IMR-90 (cell line): Measurements from ENCODE around the gene ERC2. TPM values are rescaled to one million over a fixed set of nuclear protein-coding genes. Genes with fewer than 3 reads are reported as not detected.

Source experiments
- ATAC-seq: fragments of 200-7000 bp; cut with Tn5 transposase; 2 replicates; pipeline ENCODE4 v1.9.1; 2020; ENCODE audit warnings: low read depth, mild to moderate bottlenecking, moderate library complexity
- BruUV-seq: library from RNA; stranded (reverse); fragments of 400-500 nt; replicated peaks from 2 replicates; lab custom pipeline; 2021; lab: Mats Ljungman, UMichigan
- CTCF ChIA-PET: fragments of 300-600 bp; formaldehyde crosslinking; extraction: SDS; loops from one replicate; lab custom pipeline; 2021; ENCODE audit warnings: antibody characterized with exemption; lab: Yijun Ruan, JAX
- POLR2A ChIA-PET: fragments of 300-600 bp; sonication (Branson Sonifier 250); formaldehyde crosslinking; loops from one replicate; lab custom pipeline; 2022; ENCODE audit warnings: antibody characterized with exemption; ENCODE audit not compliant: unreplicated experiment; lab: Charles Lee
- DNase-seq: peaks from one replicate; pipeline ENCODE4 v3.0.0; 2013
- H2AFZ ChIP-seq: replicated peaks from 2 replicates; pipeline ENCODE3; 2013; ENCODE audit warnings: low read length, mild to moderate bottlenecking; ENCODE audit not compliant: poor library complexity
- H2AK5ac ChIP-seq: 2 replicates; pipeline ENCODE4 v1.6.1; 2013; ENCODE audit warnings: low read depth, low read length, inconsistent platforms
- H2AK9ac ChIP-seq: replicated peaks from 2 replicates; pipeline ENCODE3; 2013; ENCODE audit warnings: mild to moderate bottlenecking, low read depth, low read length, moderate library complexity; ENCODE audit not compliant: poor library complexity
- H2BK120ac ChIP-seq: 2 replicates; pipeline ENCODE4 v1.6.1; 2013; ENCODE audit warnings: low read depth, low read length, inconsistent platforms
- H2BK15ac ChIP-seq: 3 replicates; pipeline ENCODE4 v1.6.1; 2013; ENCODE audit warnings: low read depth, low read length, inconsistent platforms
- H2BK20ac ChIP-seq: 2 replicates; pipeline ENCODE4 v1.6.1; 2013; ENCODE audit warnings: low read depth, mild to moderate bottlenecking, inconsistent platforms, low read length, moderate library complexity
- H2BK5ac ChIP-seq: 2 replicates; pipeline ENCODE4 v1.6.1; 2013; ENCODE audit warnings: mild to moderate bottlenecking, low read depth, low read length, inconsistent platforms; ENCODE audit not compliant: poor library complexity, severe bottlenecking
- H3K14ac ChIP-seq: replicated peaks from 2 replicates; pipeline ENCODE4 v1.6.1; 2013; ENCODE audit warnings: low read depth, low read length, inconsistent platforms
- H3K18ac ChIP-seq: 2 replicates; pipeline ENCODE4 v1.6.1; 2013; ENCODE audit warnings: low read depth, low read length, control low read depth
- H3K23ac ChIP-seq: 2 replicates; pipeline ENCODE4 v1.6.1; 2013; ENCODE audit warnings: low read depth, low read length, inconsistent platforms
- H3K27ac ChIP-seq: 2 replicates; pipeline ENCODE4 v1.5.1; 2013; ENCODE audit warnings: mild to moderate bottlenecking, control low read depth, low read length; ENCODE audit not compliant: insufficient read depth
- H3K27me3 ChIP-seq: 2 replicates; pipeline ENCODE4 v1.6.1; 2013; ENCODE audit warnings: low read length; ENCODE audit not compliant: control insufficient read depth, insufficient read depth
- H3K36me3 ChIP-seq: 2 replicates; pipeline ENCODE4 v1.6.1; 2013; ENCODE audit warnings: low read length, mixed read lengths; ENCODE audit not compliant: control insufficient read depth, insufficient read depth
- H3K4ac ChIP-seq: 2 replicates; pipeline ENCODE4 v1.6.1; 2013; ENCODE audit warnings: low read depth, low read length, inconsistent platforms
- H3K4me1 ChIP-seq: 2 replicates; pipeline ENCODE4 v1.6.1; 2013; ENCODE audit warnings: low read length, mixed read lengths; ENCODE audit not compliant: control insufficient read depth, insufficient read depth
- H3K4me2 ChIP-seq: 2 replicates; pipeline ENCODE4 v1.6.1; 2013; ENCODE audit warnings: low read depth, mild to moderate bottlenecking, control low read depth, low read length, moderate library complexity
- H3K4me3 ChIP-seq: 2 replicates; pipeline ENCODE4 v1.5.1; 2013; ENCODE audit warnings: low read depth, mild to moderate bottlenecking, control low read depth, low read length, moderate library complexity; ENCODE audit not compliant: insufficient read depth
- H3K56ac ChIP-seq: 2 replicates; pipeline ENCODE4 v1.6.1; 2013; ENCODE audit warnings: low read length, inconsistent platforms; ENCODE audit not compliant: insufficient read depth; ENCODE audit errors: extremely low read depth
- H3K79me1 ChIP-seq, 2 experiments: 2 replicates each; pipeline ENCODE4 v1.6.1; 2013; ENCODE audit warnings: low read length in 2 of 2, inconsistent platforms in 1 of 2, low read depth in 1 of 2
- H3K9ac ChIP-seq: 2 replicates; pipeline ENCODE4 v1.6.1; 2013; ENCODE audit warnings: low read depth, low read length, control low read depth
- H3K9me1 ChIP-seq: 2 replicates; pipeline ENCODE4 v1.6.1; 2013; ENCODE audit warnings: low read length, inconsistent platforms; ENCODE audit not compliant: insufficient read depth
- H3K9me3 ChIP-seq: 2 replicates; pipeline ENCODE4 v1.6.1; 2013; ENCODE audit warnings: low read length; ENCODE audit not compliant: control insufficient read depth, insufficient read depth
- H4K20me1 ChIP-seq: 2 replicates; pipeline ENCODE4 v1.6.1; 2013; ENCODE audit warnings: low read length, inconsistent platforms; ENCODE audit not compliant: insufficient read depth
- H4K5ac ChIP-seq: 2 replicates; pipeline ENCODE4 v1.6.1; 2013; ENCODE audit warnings: mild to moderate bottlenecking, low read depth, low read length, control low read depth
- H4K8ac ChIP-seq, 2 experiments: 2 replicates each; pipeline ENCODE4 v1.6.1; 2013; ENCODE audit warnings: low read depth in 2 of 2, low read length in 2 of 2, control low read depth in 1 of 2, inconsistent platforms in 1 of 2
- H4K91ac ChIP-seq: 2 replicates; pipeline ENCODE4 v1.6.1; 2013; ENCODE audit warnings: low read depth, low read length, inconsistent platforms; ENCODE audit not compliant: insufficient read depth
- BHLHE40 ChIP-seq: fragments of 150-350 bp; IDR thresholded peaks from 2 replicates; pipeline ENCODE4 v1.6.1; 2016; ENCODE audit warnings: mild to moderate bottlenecking, low read depth, low read length
- CEBPB ChIP-seq: IDR thresholded peaks from 2 replicates; pipeline ENCODE4 v1.6.1; 2012; ENCODE audit warnings: low read depth, low read length, improper control_type of control experiment
- CHD1 ChIP-seq: IDR thresholded peaks from 2 replicates; pipeline ENCODE4 v1.6.1; 2012; ENCODE audit warnings: low read depth, low read length, improper control_type of control experiment
- CTCF ChIP-seq: conservative IDR thresholded peaks from 2 replicates; pipeline ENCODE4 v1.5.1; 2012; ENCODE audit warnings: mild to moderate bottlenecking, low read depth, low read length, improper control_type of control experiment
- ELK1 ChIP-seq: fragments of 150-350 bp; IDR thresholded peaks from 2 replicates; pipeline ENCODE4 v1.6.1; 2016; ENCODE audit warnings: low read depth, mild to moderate bottlenecking, low read length, moderate library complexity, borderline replicate concordance
- FOS ChIP-seq: fragments of 150-350 bp; IDR thresholded peaks from 2 replicates; pipeline ENCODE4 v1.6.1; 2016; ENCODE audit warnings: low read depth, low read length
- MAFK ChIP-seq: IDR thresholded peaks from 2 replicates; pipeline ENCODE4 v1.6.1; 2012; ENCODE audit warnings: low read depth, low read length, improper control_type of control experiment
- MAZ ChIP-seq: IDR thresholded peaks from 2 replicates; pipeline ENCODE4 v1.6.1; 2012; ENCODE audit warnings: low read depth, mild to moderate bottlenecking, low read length, improper control_type of control experiment, moderate library complexity, borderline replicate concordance
- MXI1 ChIP-seq: IDR thresholded peaks from 2 replicates; pipeline ENCODE4 v1.6.1; 2012; ENCODE audit warnings: low read depth, mild to moderate bottlenecking, low read length, moderate library complexity, borderline replicate concordance
- NFE2L2 ChIP-seq: fragments of 150-350 bp; IDR thresholded peaks from 2 replicates; pipeline ENCODE4 v1.6.1; 2016; ENCODE audit warnings: low read depth, mild to moderate bottlenecking, low read length
- POLR2A ChIP-seq: IDR thresholded peaks from 2 replicates; pipeline ENCODE4 v1.6.1; 2012; ENCODE audit warnings: mild to moderate bottlenecking, low read depth, low read length
- RAD21 ChIP-seq: IDR thresholded peaks from 2 replicates; pipeline ENCODE4 v1.6.1; 2012; ENCODE audit warnings: low read length, improper control_type of control experiment
- RCOR1 ChIP-seq: IDR thresholded peaks from 2 replicates; pipeline ENCODE4 v1.6.1; 2012; ENCODE audit warnings: mild to moderate bottlenecking, low read length, improper control_type of control experiment; ENCODE audit not compliant: insufficient replicate concordance
- RFX5 ChIP-seq: IDR thresholded peaks from 2 replicates; pipeline ENCODE4 v1.8.0; 2012; ENCODE audit warnings: low read depth, mild to moderate bottlenecking, low read length, moderate library complexity
- SMC3 ChIP-seq: fragments of 150-350 bp; IDR thresholded peaks from 2 replicates; pipeline ENCODE4 v1.6.1; 2016; ENCODE audit warnings: low read depth, mild to moderate bottlenecking, antibody characterized with exemption, low read length, moderate library complexity
- USF2 ChIP-seq: fragments of 150-350 bp; IDR thresholded peaks from 2 replicates; pipeline ENCODE4 v1.6.1; 2017; ENCODE audit warnings: mild to moderate bottlenecking, antibody characterized with exemption, low read length, low read depth
- dilution Hi-C: fragments of 300-500 bp; cut with HindIII; formaldehyde crosslinking; loops from one replicate; pipeline ENCODE4 v1.14.3; 2018; ENCODE audit warnings: low sequenced_read_pairs; ENCODE audit not compliant: unreplicated experiment
- in situ Hi-C: fragments of 300-500 bp; cut with MboI; formaldehyde crosslinking; loops from 3 replicates; pipeline ENCODE4 v1.14.3; 2019; ENCODE audit warnings: low sequenced_read_pairs, inconsistent platforms, mixed read lengths
- intact Hi-C: fragments of 100-400 bp; cut with micrococcal nuclease; formaldehyde crosslinking; loops from 2 replicates; pipeline ENCODE4 v1.10.0; 2022
- polyA plus RNA-seq, 3 experiments: library from polyadenylated mRNA; depleted of rRNA; stranded (reverse); fragments of >200 nt; gene quantifications; 2 replicates each; pipeline ENCODE4 v1.2.3, GENCODE V29; 2012; ENCODE audit warnings: low replicate concordance in 1 of 3
- total RNA-seq: library from RNA; depleted of rRNA; stranded (reverse); fragments of >200 nt; gene quantifications from 2 replicates; pipeline ENCODE4 v1.2.3, GENCODE V29; 2012

Gene ERC2
- total and polyA plus RNA-seq, 2 of the 4 experiments (the other 2 are of a cell fraction): 0.17 to 0.18 TPM

- H4K91ac ChIP-seq: no peak overlapping the region
- H3K27ac ChIP-seq: no peak overlapping the region
- no peak overlapping the region for H4K5ac ChIP-seq
- H2BK20ac ChIP-seq: no peak overlapping the region
- in situ Hi-C loops: no loop called here
- H2AK9ac ChIP-seq: no peak overlapping the region
- no peak overlapping the region for H3K4ac ChIP-seq
- H2AK5ac ChIP-seq: no peak overlapping the region
- no peaks in the 10 kb centered on the region for H3K79me1 ChIP-seq
- ChIA-PET POLR2A (no interaction called here), CTCF (no interaction called here)
- no peak overlapping the region for H3K18ac ChIP-seq
- no TSS peak for BruUV-seq
- H2BK5ac ChIP-seq: no peak overlapping the region
- no peak overlapping the region for H4K8ac ChIP-seq
- no peak overlapping the region for H3K14ac ChIP-seq
- no peak overlapping the region for H3K56ac ChIP-seq
- no peak for ATAC-seq
- H2BK120ac ChIP-seq: no peak overlapping the region
- no peaks in the 10 kb centered on the region for H3K36me3 ChIP-seq
- H3K23ac ChIP-seq: no peak overlapping the region
- dilution Hi-C loops: no loop called here
- no peaks in the 10 kb centered on the region for H3K4me1 ChIP-seq
- intact Hi-C loops: no loop called here
- no peak overlapping the region for H2BK15ac ChIP-seq
- DNase-seq: no peak
- H3K4me2 ChIP-seq: no peak overlapping the region
- H2AFZ ChIP-seq: no peak overlapping the region
- TF ChIP-seq BHLHE40 (no peak), SMC3 (no peak), ELK1 (no peak), RCOR1 (no peak), POLR2A (no peak), RFX5 (no peak), RAD21 (no peak), MAZ (no peak), CHD1 (no peak), CTCF (no peak), FOS (no peak), CEBPB (no peak), USF2 (no peak), MXI1 (no peak), NFE2L2 (no peak), MAFK (no peak)
- no peak overlapping the region for H3K4me3 ChIP-seq
- no peak overlapping the region for H3K9ac ChIP-seq
- H3K27me3 ChIP-seq: no peaks in the 10 kb centered on the region
- no peaks in the 10 kb centered on the region for H4K20me1 ChIP-seq
- no peaks in the 10 kb centered on the region for H3K9me3 ChIP-seq
- no peaks in the 10 kb centered on the region for H3K9me1 ChIP-seq
Measured at GRCh38 chr3:56410576-56410975, 57.7 kb downstream of the ERC2 start.
